ENCODE results near the gene QKI.

Gene QKI

GRCh38 chr6:163507965-163508364 lies 93.4 kb downstream of the QKI start:
- Mint-ChIP-seq H3K27me3 (no peaks in the 10 kb centered on the region), H3K9me3 (peaks cover 23% of the 10 kb centered on the region), H3K27ac (no peak overlapping the region), H3K36me3 (ENCODE audit: low read depth) (peaks cover 51% of the 10 kb centered on the region), H3K4me1 (ENCODE audit: low read depth) (peaks cover 46% of the 10 kb centered on the region), H3K4me3 (no peak overlapping the region)
- intact Hi-C loops (cut with micrococcal nuclease), result no loop called here

- intact Hi-C loops (cut with micrococcal nuclease), result no loop called here
- H3K27ac Mint-ChIP-seq, result no peak overlapping the region
- peaks cover 4% of the 10 kb centered on the region for H3K9me3 Mint-ChIP-seq
- peaks cover 30% of the 10 kb centered on the region for H3K4me1 Mint-ChIP-seq (ENCODE audit: low read depth)
- peaks cover 33% of the 10 kb centered on the region for H3K36me3 Mint-ChIP-seq (ENCODE audit: low read depth)
- H3K27me3 Mint-ChIP-seq, result no peaks in the 10 kb centered on the region
- no peak overlapping the region for H3K4me3 Mint-ChIP-seq
These were observed 98.5 kb downstream of the QKI start for GRCh38 chr6:163513003-163513402.

GRCh38 chr6:163513570-163514166 lies 99.2 kb downstream of the QKI start:
- intact Hi-C loops (cut with micrococcal nuclease), result no loop called here
- no peak overlapping the region for H3K4me3 Mint-ChIP-seq
- peaks cover 27% of the 10 kb centered on the region for H3K36me3 Mint-ChIP-seq (ENCODE audit: low read depth)
- H3K9me3 Mint-ChIP-seq, result no peaks in the 10 kb centered on the region
- H3K27ac Mint-ChIP-seq, result no peak overlapping the region
- H3K27me3 Mint-ChIP-seq, result no peaks in the 10 kb centered on the region
- peaks cover 30% of the 10 kb centered on the region for H3K4me1 Mint-ChIP-seq (ENCODE audit: low read depth)

- Mint-ChIP-seq H3K9me3 (no peaks in the 10 kb centered on the region), H3K27me3 (no peaks in the 10 kb centered on the region), H3K4me3 (no peak overlapping the region), H3K36me3 (ENCODE audit: low read depth) (peaks cover 21% of the 10 kb centered on the region), H3K4me1 (ENCODE audit: low read depth) (peaks cover 53% of the 10 kb centered on the region), H3K27ac (no peak overlapping the region)
- intact Hi-C loops (cut with micrococcal nuclease), result no loop called here
These were observed 102.4 kb downstream of the QKI start for GRCh38 chr6:163516908-163517307.

- peaks cover 58% of the 10 kb centered on the region for H3K4me1 Mint-ChIP-seq (ENCODE audit: low read depth)
- peaks cover 31% of the 10 kb centered on the region for H3K36me3 Mint-ChIP-seq (ENCODE audit: low read depth)
- intact Hi-C loops (cut with micrococcal nuclease), result no loop called here
- H3K9me3 Mint-ChIP-seq, result no peaks in the 10 kb centered on the region
- no peaks in the 10 kb centered on the region for H3K27me3 Mint-ChIP-seq
- H3K27ac Mint-ChIP-seq, result no peak overlapping the region
- no peak overlapping the region for H3K4me3 Mint-ChIP-seq
These were observed 106.4 kb downstream of the QKI start for GRCh38 chr6:163520956-163521355.

GRCh38 chr6:163522033-163522432 lies 107.5 kb downstream of the QKI start:
- H3K9me3 Mint-ChIP-seq, result no peaks in the 10 kb centered on the region
- no peaks in the 10 kb centered on the region for H3K27me3 Mint-ChIP-seq
- H3K4me1 Mint-ChIP-seq (ENCODE audit: low read depth), result peaks cover 57% of the 10 kb centered on the region
- intact Hi-C loops (cut with micrococcal nuclease), result no loop called here
- H3K4me3 Mint-ChIP-seq, result no peak overlapping the region
- no peak overlapping the region for H3K27ac Mint-ChIP-seq
- H3K36me3 Mint-ChIP-seq (ENCODE audit: low read depth), result peaks cover 29% of the 10 kb centered on the region

- intact Hi-C loops (cut with micrococcal nuclease), result loop anchor here (5.0 kb wide), 1 partner anchor 34 kb away; no protein-coding TSS in a partner anchor
- Mint-ChIP-seq H3K4me3 (no peak overlapping the region), H3K4me1 (ENCODE audit: low read depth) (peaks cover 50% of the 10 kb centered on the region), H3K36me3 (ENCODE audit: low read depth) (peaks cover 29% of the 10 kb centered on the region), H3K9me3 (no peaks in the 10 kb centered on the region), H3K27ac (no peak overlapping the region), H3K27me3 (no peaks in the 10 kb centered on the region)
These were observed 111.4 kb downstream of the QKI start for GRCh38 chr6:163525926-163526325.

- Mint-ChIP-seq H3K27ac (no peak overlapping the region), H3K4me1 (ENCODE audit: low read depth) (peaks cover 50% of the 10 kb centered on the region), H3K27me3 (no peaks in the 10 kb centered on the region), H3K36me3 (ENCODE audit: low read depth) (peaks cover 31% of the 10 kb centered on the region), H3K4me3 (no peak overlapping the region), H3K9me3 (no peaks in the 10 kb centered on the region)
- intact Hi-C loops (cut with micrococcal nuclease), result loop anchor here (5.0 kb wide), 1 partner anchor 34 kb away; no protein-coding TSS in a partner anchor
These were observed 111.8 kb downstream of the QKI start for GRCh38 chr6:163526346-163526745.

- H3K36me3 Mint-ChIP-seq (ENCODE audit: low read depth), result peaks cover 31% of the 10 kb centered on the region
- H3K4me3 Mint-ChIP-seq, result no peak overlapping the region
- H3K27ac Mint-ChIP-seq, result no peak overlapping the region
- intact Hi-C loops (cut with micrococcal nuclease), result loop anchor here (5.0 kb wide), 1 partner anchor 35 kb away; no protein-coding TSS in a partner anchor
- H3K9me3 Mint-ChIP-seq, result no peaks in the 10 kb centered on the region
- H3K4me1 Mint-ChIP-seq (ENCODE audit: low read depth), result peaks cover 52% of the 10 kb centered on the region
- no peaks in the 10 kb centered on the region for H3K27me3 Mint-ChIP-seq
These were observed 112.8 kb downstream of the QKI start for GRCh38 chr6:163527291-163527690.

- intact Hi-C loops (cut with micrococcal nuclease), result loop anchor here (5.0 kb wide), 1 partner anchor 37 kb away; no protein-coding TSS in a partner anchor
- Mint-ChIP-seq H3K4me3 (no peak overlapping the region), H3K9me3 (no peaks in the 10 kb centered on the region), H3K36me3 (ENCODE audit: low read depth) (peaks cover 26% of the 10 kb centered on the region), H3K27ac (no peak overlapping the region), H3K4me1 (ENCODE audit: low read depth) (peaks cover 52% of the 10 kb centered on the region), H3K27me3 (no peaks in the 10 kb centered on the region)
These were observed 115.1 kb downstream of the QKI start for GRCh38 chr6:163529605-163530004.

GRCh38 chr6:163530406-163530805 lies 115.9 kb downstream of the QKI start:
- no peaks in the 10 kb centered on the region for H3K9me3 Mint-ChIP-seq
- no peak overlapping the region for H3K27ac Mint-ChIP-seq
- intact Hi-C loops (cut with micrococcal nuclease), result no loop called here
- peaks cover 26% of the 10 kb centered on the region for H3K36me3 Mint-ChIP-seq (ENCODE audit: low read depth)
- peaks cover 47% of the 10 kb centered on the region for H3K4me1 Mint-ChIP-seq (ENCODE audit: low read depth)
- H3K27me3 Mint-ChIP-seq, result no peaks in the 10 kb centered on the region
- H3K4me3 Mint-ChIP-seq, result no peak overlapping the region

- Mint-ChIP-seq H3K27me3 (no peaks in the 10 kb centered on the region), H3K4me3 (no peak overlapping the region)
- intact Hi-C loops (cut with micrococcal nuclease), result no loop called here
These were observed 116.6 kb downstream of the QKI start for GRCh38 chr6:163531122-163531521.

GRCh38 chr6:163532526-163533078 lies 118.1 kb downstream of the QKI start:
- H3K4me1 Mint-ChIP-seq (ENCODE audit: low read depth), result peaks cover 44% of the 10 kb centered on the region
- H3K4me3 Mint-ChIP-seq, result no peak overlapping the region
- intact Hi-C loops (cut with micrococcal nuclease), result no loop called here
- H3K9me3 Mint-ChIP-seq, result no peaks in the 10 kb centered on the region
- peaks cover 35% of the 10 kb centered on the region for H3K36me3 Mint-ChIP-seq (ENCODE audit: low read depth)
- no peaks in the 10 kb centered on the region for H3K27me3 Mint-ChIP-seq
- no peak overlapping the region for H3K27ac Mint-ChIP-seq

More at GRCh38 chr6:163531122-163531521, 116.6 kb downstream of the QKI start:
- H3K9me3 Mint-ChIP-seq, result no peaks in the 10 kb centered on the region
- H3K36me3 Mint-ChIP-seq (ENCODE audit: low read depth), result peaks cover 23% of the 10 kb centered on the region
- peaks cover 41% of the 10 kb centered on the region for H3K4me1 Mint-ChIP-seq (ENCODE audit: low read depth)
- H3K27ac Mint-ChIP-seq, result peak overlapping the region; percentile 53

- Mint-ChIP-seq H3K9me3 (no peaks in the 10 kb centered on the region), H3K36me3 (ENCODE audit: low read depth) (peaks cover 44% of the 10 kb centered on the region), H3K4me1 (ENCODE audit: low read depth) (peaks cover 47% of the 10 kb centered on the region), H3K4me3 (no peak overlapping the region), H3K27ac (no peak overlapping the region), H3K27me3 (no peaks in the 10 kb centered on the region)
- intact Hi-C loops (cut with micrococcal nuclease), result no loop called here
These were observed 118.9 kb downstream of the QKI start for GRCh38 chr6:163533443-163533842.

GRCh38 chr6:163536770-163537169 lies 122.3 kb downstream of the QKI start:
- intact Hi-C loops (cut with micrococcal nuclease), result no loop called here
- Mint-ChIP-seq H3K4me1 (ENCODE audit: low read depth) (peaks cover 45% of the 10 kb centered on the region), H3K27me3 (no peaks in the 10 kb centered on the region), H3K9me3 (no peaks in the 10 kb centered on the region), H3K36me3 (ENCODE audit: low read depth) (peaks cover 60% of the 10 kb centered on the region), H3K4me3 (no peak overlapping the region), H3K27ac (no peak overlapping the region)
